Endothelial cell of umbilical vein (primary cell): ENCODE measurements around the gene SLC10A2. TPM values are rescaled to one million over a fixed set of nuclear protein-coding genes. Genes with fewer than 3 reads are reported as not detected.

Experiments
- BruUV-seq: library from RNA; stranded (reverse); fragments of 400-500 nt; replicated peaks from 2 replicates; lab custom pipeline; 2021; lab: Mats Ljungman, UMichigan
- CTCF ChIA-PET: fragments of 300-600, 350-600 bp; sonication (Branson Sonifier 250); formaldehyde crosslinking; loops from one replicate; lab custom pipeline; 2021; ENCODE audit warnings: antibody characterized with exemption, inconsistent platforms; lab: Charles Lee
- POLR2A ChIA-PET: fragments of 300-600, 350-600 bp; sonication (Branson Sonifier 250); formaldehyde crosslinking; loops from one replicate; lab custom pipeline; 2021; ENCODE audit warnings: antibody characterized with exemption, inconsistent platforms; lab: Charles Lee
- DNase-seq: peaks from one replicate; pipeline ENCODE4 v3.0.0-alpha.2; 2011; ENCODE audit warnings: low read depth, low spot score
- FAIRE-seq: peaks from 2 replicates; lab custom pipeline; 2011; peaks lifted over from hg19 to GRCh38; lab: Jason Lieb, UNC
- H2AFZ ChIP-seq: 2 replicates; pipeline ENCODE4 v1.6.0; 2012; ENCODE audit warnings: low read depth, low read length, control low read depth, inconsistent platforms
- H3K27ac ChIP-seq: 2 replicates; pipeline ENCODE4 v1.5.1; 2011; ENCODE audit warnings: low read depth, mild to moderate bottlenecking, control low read depth, low read length, moderate library complexity; ENCODE audit not compliant: insufficient read depth
- H3K27me3 ChIP-seq, 2 experiments: 2 replicates each; pipeline versions ENCODE4 v1.6.0 to v1.6.1; 2011; ENCODE audit warnings: low read length in 2 of 2, mixed read lengths in 1 of 2; ENCODE audit not compliant: control insufficient read depth in 2 of 2, insufficient read depth in 2 of 2
- H3K36me3 ChIP-seq, 2 experiments: 2 replicates in 1 of 2; 3 replicates in 1 of 2; pipeline ENCODE4 v1.5.1; 2011; ENCODE audit warnings: low read length in 2 of 2, mild to moderate bottlenecking in 1 of 2, moderate library complexity in 1 of 2; ENCODE audit not compliant: control insufficient read depth in 2 of 2, insufficient read depth in 2 of 2; ENCODE audit errors: extremely low read depth in 1 of 2
- H3K4me1 ChIP-seq: 3 replicates; pipeline ENCODE4 v1.5.1; 2011; ENCODE audit warnings: mild to moderate bottlenecking, low read length; ENCODE audit not compliant: control insufficient read depth, insufficient read depth; ENCODE audit errors: extremely low read depth
- H3K4me2 ChIP-seq: 2 replicates; pipeline ENCODE4 v1.6.1; 2011; ENCODE audit warnings: low read length, control low read depth, mixed read lengths; ENCODE audit not compliant: insufficient read depth
- H3K4me3 ChIP-seq, 3 experiments: fragments of 200-600 bp in 1 of 3; sonication (generic), shearing (Covaris generic) in 1 of 3; replicated peaks in 1 of 3; 2 replicates each; pipeline ENCODE4 v1.5.1; 2011 to 2016; ENCODE audit warnings: control low read depth in 3 of 3, low read length in 3 of 3, mild to moderate bottlenecking in 2 of 3, inconsistent platforms in 1 of 3, low read depth in 1 of 3, moderate library complexity in 1 of 3; ENCODE audit not compliant: insufficient read depth in 1 of 3
- H3K79me2 ChIP-seq: 2 replicates; pipeline ENCODE4 v1.6.0; 2012; ENCODE audit warnings: low read length, inconsistent platforms; ENCODE audit not compliant: control insufficient read depth, insufficient read depth
- H3K9ac ChIP-seq: replicated peaks from 2 replicates; pipeline ENCODE3; 2011; ENCODE audit warnings: low read length, control low read depth; ENCODE audit not compliant: insufficient read depth; ENCODE audit errors: extremely low read depth
- H3K9me1 ChIP-seq: replicated peaks from 3 replicates; pipeline ENCODE4 v1.6.0; 2011; ENCODE audit warnings: mild to moderate bottlenecking, low read length; ENCODE audit not compliant: control insufficient read depth, insufficient read depth; ENCODE audit errors: extremely low read depth
- H3K9me3 ChIP-seq: replicated peaks from 2 replicates; pipeline ENCODE4 v1.5.1; 2012; ENCODE audit warnings: low read length, inconsistent platforms; ENCODE audit not compliant: control insufficient read depth, insufficient read depth
- H4K20me1 ChIP-seq: replicated peaks from 2 replicates; pipeline ENCODE3; 2011; ENCODE audit warnings: mild to moderate bottlenecking, low read length; ENCODE audit not compliant: control insufficient read depth, insufficient read depth; ENCODE audit errors: extremely low read depth
- EZH2 ChIP-seq: IDR thresholded peaks from 2 replicates; pipeline ENCODE4 v1.6.1; 2012; ENCODE audit warnings: borderline replicate concordance, low read depth, mild to moderate bottlenecking, moderate library complexity, low read length, inconsistent platforms; ENCODE audit not compliant: severe bottlenecking
- FOS ChIP-seq: IDR thresholded peaks from 2 replicates; pipeline ENCODE4 v1.6.1; 2011; ENCODE audit warnings: mild to moderate bottlenecking, low read length, moderate library complexity, borderline replicate concordance; ENCODE audit not compliant: insufficient read depth
- GATA2 ChIP-seq: IDR thresholded peaks from 2 replicates; pipeline ENCODE4 v1.7.0; 2011; ENCODE audit warnings: low read depth, mild to moderate bottlenecking, moderate library complexity, mixed read lengths, low read length; ENCODE audit not compliant: insufficient read length, insufficient read depth
- JUN ChIP-seq: IDR thresholded peaks from 2 replicates; pipeline ENCODE4 v1.6.1; 2011; ENCODE audit warnings: borderline replicate concordance, low read depth; ENCODE audit not compliant: insufficient read length, insufficient read depth
- MYC ChIP-seq: IDR thresholded peaks from one replicate; pipeline ENCODE4 v1.6.1; 2011; ENCODE audit warnings: mild to moderate bottlenecking, low read depth, low read length
- POLR2A ChIP-seq: IDR thresholded peaks from 2 replicates; pipeline ENCODE4 v1.6.1; 2012; ENCODE audit warnings: low read depth, mild to moderate bottlenecking, control low read depth, low read length
- POLR2AphosphoS5 ChIP-seq: IDR thresholded peaks from 2 replicates; pipeline ENCODE4 v1.6.1; 2012; ENCODE audit warnings: low read depth, mild to moderate bottlenecking, control low read depth, low read length, moderate library complexity; ENCODE audit not compliant: insufficient read depth
- dilution Hi-C: fragments of 300-500 bp; cut with MboI; formaldehyde crosslinking; loops from one replicate; pipeline ENCODE4 v1.15.0; 2019; ENCODE audit warnings: low sequenced_read_pairs; ENCODE audit not compliant: extremely low pct_ligation_motif_present
- intact Hi-C: fragments of 100-400 bp; cut with micrococcal nuclease; formaldehyde crosslinking; loops from one replicate; pipeline ENCODE4 v1.10.0; 2022
- polyA plus RNA-seq, 4 experiments: library from polyadenylated mRNA; depleted of rRNA in 3 of 4; stranded (reverse) in 3 of 4; unstranded in 1 of 4; fragments of >200 nt; gene quantifications; 2 replicates each; pipeline versions ENCODE4 v1.2.1 to v1.2.3, GENCODE V29; 2011 to 2012; ENCODE audit warnings: missing spikeins in 1 of 4
- total RNA-seq: library from RNA; stranded (reverse); gene quantifications from 2 replicates; pipeline ENCODE4 v1.2.3, GENCODE V29; 2021
- TF ChIP-seq, protein P1 (sequence below), 2 donors: IDR thresholded peaks; 1 replicate in 1 of 2; 2 replicates in 1 of 2; pipeline ENCODE4 v1.5.1; 2011; ENCODE audit warnings: low read length in 2 of 2, mild to moderate bottlenecking in 2 of 2, moderate library complexity in 2 of 2, control low read depth in 1 of 2, inconsistent platforms in 1 of 2, low read depth in 1 of 2; ENCODE audit not compliant: insufficient read depth in 1 of 2; ENCODE audit errors: extremely low read depth in 1 of 2
- TF ChIP-seq, protein P2 (sequence below): IDR thresholded peaks from 2 replicates; pipeline ENCODE4 v1.6.1; 2011; ENCODE audit not compliant: insufficient read depth, insufficient read length

The SLC10A2 gene
- total and polyA plus RNA-seq, 2 donors (not counting 3 experiments of a cell fraction or from before 2014, with no cell fraction given) = not detected

DNA sequence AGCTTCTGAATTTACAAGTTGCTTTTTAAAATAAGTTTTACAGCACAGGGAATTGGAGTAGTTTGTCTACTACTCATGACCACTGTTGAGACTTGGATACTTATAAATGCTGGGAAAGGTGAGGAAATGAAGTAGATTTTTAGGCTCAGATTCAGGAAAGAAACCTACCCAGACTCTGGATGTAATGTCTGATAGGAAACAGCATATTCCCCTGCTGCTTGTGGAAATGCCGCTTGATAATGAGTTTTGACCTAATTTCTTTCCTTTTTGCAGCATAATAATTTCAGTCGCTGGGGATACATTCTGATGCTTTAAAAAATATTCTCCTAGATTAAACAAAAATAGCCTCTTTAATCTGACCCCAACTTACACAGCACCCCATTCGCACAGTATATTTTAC lies 53.6 kb downstream of the SLC10A2 start:
- no peaks in the 10 kb centered on the region for H3K36me3 ChIP-seq
- CTCF ChIA-PET = no interaction called here
- H3K9ac ChIP-seq = no peak overlapping the region
- H3K27ac ChIP-seq = no peak overlapping the region
- H3K79me2 ChIP-seq = no peaks in the 10 kb centered on the region
- intact Hi-C loops (no loop called here), dilution Hi-C loops (no loop called here)
- no peaks in the 10 kb centered on the region for H3K9me1 ChIP-seq
- POLR2A ChIA-PET = no interaction called here
- TF ChIP-seq, protein P1, sequence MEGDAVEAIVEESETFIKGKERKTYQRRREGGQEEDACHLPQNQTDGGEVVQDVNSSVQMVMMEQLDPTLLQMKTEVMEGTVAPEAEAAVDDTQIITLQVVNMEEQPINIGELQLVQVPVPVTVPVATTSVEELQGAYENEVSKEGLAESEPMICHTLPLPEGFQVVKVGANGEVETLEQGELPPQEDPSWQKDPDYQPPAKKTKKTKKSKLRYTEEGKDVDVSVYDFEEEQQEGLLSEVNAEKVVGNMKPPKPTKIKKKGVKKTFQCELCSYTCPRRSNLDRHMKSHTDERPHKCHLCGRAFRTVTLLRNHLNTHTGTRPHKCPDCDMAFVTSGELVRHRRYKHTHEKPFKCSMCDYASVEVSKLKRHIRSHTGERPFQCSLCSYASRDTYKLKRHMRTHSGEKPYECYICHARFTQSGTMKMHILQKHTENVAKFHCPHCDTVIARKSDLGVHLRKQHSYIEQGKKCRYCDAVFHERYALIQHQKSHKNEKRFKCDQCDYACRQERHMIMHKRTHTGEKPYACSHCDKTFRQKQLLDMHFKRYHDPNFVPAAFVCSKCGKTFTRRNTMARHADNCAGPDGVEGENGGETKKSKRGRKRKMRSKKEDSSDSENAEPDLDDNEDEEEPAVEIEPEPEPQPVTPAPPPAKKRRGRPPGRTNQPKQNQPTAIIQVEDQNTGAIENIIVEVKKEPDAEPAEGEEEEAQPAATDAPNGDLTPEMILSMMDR (IDR thresholded peaks at IDR 0.05; ENCODE audit: extremely low read depth in 1 of 2, insufficient read depth in 1 of 2, low read depth in 1 of 2, low read length in 2 of 2) = no peak
- TF ChIP-seq POLR2AphosphoS5 = no peak
- no peak for TF ChIP-seq POLR2A
- TF ChIP-seq, protein P2, sequence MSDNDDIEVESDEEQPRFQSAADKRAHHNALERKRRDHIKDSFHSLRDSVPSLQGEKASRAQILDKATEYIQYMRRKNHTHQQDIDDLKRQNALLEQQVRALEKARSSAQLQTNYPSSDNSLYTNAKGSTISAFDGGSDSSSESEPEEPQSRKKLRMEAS = no peak
- TF ChIP-seq FOS = no peak
- no peak for TF ChIP-seq GATA2
- TF ChIP-seq EZH2 = no peak
- no peak for TF ChIP-seq JUN
- no peak for TF ChIP-seq MYC
- H3K4me1 ChIP-seq = no peaks in the 10 kb centered on the region
- H3K4me3 ChIP-seq = no peak overlapping the region
- DNase-seq = no peak
- H2AFZ ChIP-seq = no peak overlapping the region
- no peaks in the 10 kb centered on the region for H4K20me1 ChIP-seq
- no peak for FAIRE-seq
- no peaks in the 10 kb centered on the region for H3K27me3 ChIP-seq
- no peaks in the 10 kb centered on the region for H3K9me3 ChIP-seq
- H3K4me2 ChIP-seq = no peak overlapping the region
- no TSS peak for BruUV-seq
